Esophagus mucosa (tissue), 1 donor: Measurements from ENCODE around the gene ZDHHC21. TPM values are rescaled to one million over a fixed set of nuclear protein-coding genes. Genes with fewer than 3 reads are reported as not detected.

Source experiments
- ATAC-seq: fragments of 200-7000 bp; cut with Tn5 transposase; one replicate; pipeline ENCODE4 v1.9.1; 2020
- total RNA-seq: library from RNA; stranded (reverse); gene quantifications from one replicate; pipeline ENCODE4 v1.2.4, GENCODE V29; 2023
- donor health status: DM: yes; HTN: yes; CAD: no.

Gene ZDHHC21, protein sequence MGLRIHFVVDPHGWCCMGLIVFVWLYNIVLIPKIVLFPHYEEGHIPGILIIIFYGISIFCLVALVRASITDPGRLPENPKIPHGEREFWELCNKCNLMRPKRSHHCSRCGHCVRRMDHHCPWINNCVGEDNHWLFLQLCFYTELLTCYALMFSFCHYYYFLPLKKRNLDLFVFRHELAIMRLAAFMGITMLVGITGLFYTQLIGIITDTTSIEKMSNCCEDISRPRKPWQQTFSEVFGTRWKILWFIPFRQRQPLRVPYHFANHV
- total RNA-seq: 14.5 TPM

GRCh38 chr9:14693251-14693861 is at the start of gene ZDHHC21:
TSS of gene ZDHHC21 (minus strand) at chr9:14693432. CDS start at chr9:14674340, 19,092 bp downstream.
- peak; percentile 93 for ATAC-seq

- ATAC-seq: no peak
These were observed 48.1 kb upstream of the ZDHHC21 start for GRCh38 chr9:14741369-14741768.

GRCh38 chr9:14733133-14733532 is 39.9 kb upstream of the ZDHHC21 start:
- ATAC-seq: no peak

- ATAC-seq: no peak
These were observed 38.2 kb upstream of the ZDHHC21 start for GRCh38 chr9:14731294-14731981.

DNA sequence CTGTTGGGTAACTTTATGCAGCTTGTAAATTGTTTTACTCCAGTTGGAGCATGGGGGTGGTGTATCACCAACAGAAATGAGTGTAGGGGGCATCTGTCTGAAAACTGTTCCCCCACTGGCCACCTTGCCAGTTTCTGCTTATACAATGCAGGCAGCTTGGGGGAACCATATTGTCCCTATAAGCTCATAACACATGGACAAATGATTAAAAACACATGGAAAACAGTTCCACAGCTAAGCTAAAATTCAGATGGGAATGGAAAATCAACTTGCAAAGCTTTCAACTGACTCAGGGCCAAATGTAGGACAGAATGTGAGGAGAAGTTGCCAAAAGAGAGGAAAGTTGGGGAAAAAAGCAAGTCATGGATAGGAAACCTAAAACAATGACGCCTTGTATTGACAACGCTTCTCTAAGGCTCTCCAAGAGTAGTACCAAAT is 37.2 kb upstream of the ZDHHC21 start:
- ATAC-seq: no peak

- ATAC-seq: no peak
These were observed 30.1 kb upstream of the ZDHHC21 start for GRCh38 chr9:14723301-14723700.

GRCh38 chr9:14722391-14723035 is 29.3 kb upstream of the ZDHHC21 start, which contains the start of gene CER1:
TSS of gene CER1 (minus strand) at chr9:14722733. CDS start at chr9:14722672, 61 bp downstream.
- no peak for ATAC-seq

DNA sequence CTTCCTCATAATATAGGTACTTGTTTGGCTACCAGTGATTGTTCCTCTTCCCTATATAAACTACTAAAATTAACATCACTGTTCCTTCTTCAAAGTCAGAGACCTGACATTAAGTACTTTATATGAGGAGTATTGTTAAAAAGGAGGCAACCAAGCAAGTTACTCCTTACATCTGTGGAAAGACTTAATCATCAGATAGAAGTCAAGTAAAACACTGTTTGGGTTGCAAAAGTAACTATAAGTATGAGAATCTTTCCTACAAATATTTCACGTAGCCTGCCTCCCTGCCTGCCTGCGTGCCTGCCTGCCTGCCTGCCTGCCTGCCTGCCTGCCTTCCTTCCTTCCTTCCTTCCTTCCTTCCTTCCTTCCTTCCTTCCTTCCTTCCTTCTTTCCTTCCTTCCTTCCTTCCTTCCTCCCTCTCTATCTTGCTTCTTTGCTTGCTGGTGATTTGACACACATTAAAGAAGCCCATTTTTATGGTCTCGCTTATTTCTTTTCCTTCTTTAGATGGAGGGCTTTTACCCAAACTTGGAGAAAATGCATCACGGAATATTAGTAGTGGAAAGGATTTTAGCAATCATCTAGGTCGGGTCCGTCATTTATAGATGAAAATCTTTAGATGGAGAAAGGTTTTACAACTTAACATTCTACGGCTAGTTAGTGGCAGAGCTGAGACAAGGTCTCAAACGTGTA is 26.1 kb upstream of the ZDHHC21 start:
- no peak for ATAC-seq

DNA sequence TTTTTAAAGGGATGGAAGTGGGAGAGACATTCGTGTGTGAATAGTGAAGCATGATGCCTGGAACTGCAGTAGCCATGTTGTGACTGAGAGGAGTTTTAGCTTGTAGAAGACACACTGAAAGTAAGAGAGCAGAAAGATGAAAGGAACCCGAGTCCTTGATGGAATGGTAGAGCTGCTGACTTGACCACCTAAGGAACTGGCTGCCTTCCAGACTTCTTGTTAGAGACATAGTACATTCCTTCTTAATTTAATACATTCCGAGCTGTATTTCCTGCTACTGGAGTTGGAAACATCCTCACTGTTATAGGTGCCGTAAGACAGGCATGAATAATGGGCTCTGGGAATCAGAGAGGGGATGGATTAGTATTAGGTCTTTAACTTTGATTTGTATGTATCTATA is 21.9 kb upstream of the ZDHHC21 start:
- ATAC-seq: no peak

GRCh38 chr9:14713187-14713767 is 20.0 kb upstream of the ZDHHC21 start:
- peak; percentile 98 for ATAC-seq

DNA sequence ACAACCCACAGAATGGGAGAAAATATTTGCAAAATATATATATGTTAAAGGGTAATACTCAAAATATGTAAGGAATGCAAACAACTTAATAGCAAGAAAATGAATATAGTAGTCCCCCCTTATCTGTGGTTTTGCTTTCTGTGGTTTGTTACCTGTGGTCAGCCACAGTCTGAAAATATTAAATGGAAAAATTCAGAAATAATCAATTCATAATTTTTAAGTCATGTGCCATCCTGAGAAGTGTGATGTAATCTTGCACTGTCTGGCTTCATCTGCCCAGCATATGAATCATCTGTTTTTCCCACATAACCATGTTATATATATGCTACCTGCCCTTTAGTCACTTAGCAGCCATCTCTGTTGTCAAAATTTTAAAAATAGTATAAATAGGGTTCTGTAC is 17.6 kb upstream of the ZDHHC21 start:
- peak; percentile 69 for ATAC-seq

DNA sequence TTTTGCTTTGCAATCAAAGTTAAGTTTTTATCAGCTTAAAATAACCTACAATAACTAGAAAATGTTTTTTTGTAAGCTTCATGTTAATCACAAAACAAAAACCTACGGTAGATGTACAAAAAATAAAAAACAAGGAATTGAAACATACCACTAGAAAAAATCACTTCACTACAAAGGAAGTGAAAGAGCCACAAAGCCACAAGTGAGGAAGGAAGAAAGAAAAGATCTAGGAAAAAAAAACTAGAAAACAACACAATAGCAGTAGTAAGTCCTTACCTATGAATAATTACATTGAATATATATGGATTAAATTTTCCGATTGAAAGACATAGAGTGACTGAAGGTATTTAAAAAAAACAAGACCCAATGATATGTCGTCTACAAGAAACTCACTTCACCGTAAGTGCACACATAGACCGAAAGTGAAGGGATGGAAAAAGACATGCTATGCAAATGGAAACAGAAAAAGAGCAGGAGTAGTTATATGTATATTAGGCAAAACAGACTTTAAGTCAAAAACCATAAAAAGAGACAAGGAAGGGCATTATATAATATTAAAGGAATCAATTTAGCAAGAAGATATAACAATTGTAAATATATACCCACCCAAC is 13.4 kb upstream of the ZDHHC21 start:
- no peak for ATAC-seq

GRCh38 chr9:14705079-14705478 is 11.8 kb upstream of the ZDHHC21 start:
- ATAC-seq: no peak

- ATAC-seq: no peak
These were observed 11.0 kb upstream of the ZDHHC21 start for GRCh38 chr9:14704281-14704680.

DNA sequence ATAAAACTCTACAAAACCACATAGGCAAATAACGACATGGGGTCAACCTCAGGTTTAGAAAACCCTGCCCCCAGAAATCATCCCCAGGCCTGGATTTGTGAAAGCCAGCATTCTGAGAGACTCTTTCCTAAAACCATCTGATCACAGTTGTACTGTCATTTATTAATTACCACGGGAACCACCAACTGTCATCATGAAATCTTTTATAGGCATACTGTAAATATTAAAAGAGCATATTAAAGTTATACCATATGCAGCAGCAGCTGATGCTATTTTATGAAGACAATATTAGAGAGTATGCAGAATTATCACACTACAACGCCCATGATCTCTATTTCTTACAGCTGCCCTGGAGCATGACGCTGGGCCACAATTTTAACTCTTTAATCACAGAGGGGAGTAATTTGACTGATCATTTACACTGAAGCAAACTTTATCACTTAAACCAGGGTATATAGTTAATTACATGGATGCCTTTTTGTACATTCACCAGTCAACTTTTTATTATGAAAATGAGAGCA is 9.0 kb upstream of the ZDHHC21 start:
- no peak for ATAC-seq

DNA sequence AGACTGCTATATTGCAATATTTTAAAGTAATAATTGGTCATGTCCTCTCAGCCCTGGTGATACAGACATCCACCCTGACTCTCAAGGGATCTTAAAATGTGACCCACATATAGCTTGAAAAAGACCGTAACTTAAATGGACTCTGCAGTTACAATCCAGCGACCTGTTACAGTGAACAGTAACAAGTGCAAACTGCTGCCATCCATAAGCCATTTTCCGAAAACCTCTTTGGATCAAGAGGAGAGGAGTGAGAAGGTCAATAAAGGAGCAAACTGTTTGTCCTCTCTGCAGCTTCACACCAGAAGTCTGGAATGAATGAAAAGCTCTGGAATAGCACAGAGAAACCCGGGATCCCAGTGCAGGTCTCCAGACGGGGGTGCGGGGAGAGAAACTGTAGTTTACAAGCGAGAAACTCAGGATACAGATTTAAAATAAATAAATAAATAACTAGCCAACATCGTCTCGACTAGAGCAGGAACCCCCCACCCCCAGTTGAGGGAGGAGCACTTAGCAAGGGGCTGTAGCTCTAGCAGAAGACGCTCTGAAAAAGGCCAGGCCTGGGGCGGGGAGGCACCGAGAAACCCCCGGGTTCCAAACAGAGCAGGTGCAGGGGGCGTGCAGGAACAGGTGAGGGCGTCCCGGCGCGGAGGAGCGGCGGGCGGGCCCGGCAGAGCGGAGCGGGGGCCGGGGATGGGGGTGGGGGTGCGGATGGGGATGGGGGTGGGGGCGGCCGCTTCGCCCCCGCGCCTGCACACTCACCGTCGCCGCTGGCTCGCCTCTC is 572 bp downstream of the ZDHHC21 start:
- ATAC-seq: peak; percentile 43

- ATAC-seq: peak; percentile 46
These were observed 2.1 kb downstream of the ZDHHC21 start for GRCh38 chr9:14690948-14691730.

DNA sequence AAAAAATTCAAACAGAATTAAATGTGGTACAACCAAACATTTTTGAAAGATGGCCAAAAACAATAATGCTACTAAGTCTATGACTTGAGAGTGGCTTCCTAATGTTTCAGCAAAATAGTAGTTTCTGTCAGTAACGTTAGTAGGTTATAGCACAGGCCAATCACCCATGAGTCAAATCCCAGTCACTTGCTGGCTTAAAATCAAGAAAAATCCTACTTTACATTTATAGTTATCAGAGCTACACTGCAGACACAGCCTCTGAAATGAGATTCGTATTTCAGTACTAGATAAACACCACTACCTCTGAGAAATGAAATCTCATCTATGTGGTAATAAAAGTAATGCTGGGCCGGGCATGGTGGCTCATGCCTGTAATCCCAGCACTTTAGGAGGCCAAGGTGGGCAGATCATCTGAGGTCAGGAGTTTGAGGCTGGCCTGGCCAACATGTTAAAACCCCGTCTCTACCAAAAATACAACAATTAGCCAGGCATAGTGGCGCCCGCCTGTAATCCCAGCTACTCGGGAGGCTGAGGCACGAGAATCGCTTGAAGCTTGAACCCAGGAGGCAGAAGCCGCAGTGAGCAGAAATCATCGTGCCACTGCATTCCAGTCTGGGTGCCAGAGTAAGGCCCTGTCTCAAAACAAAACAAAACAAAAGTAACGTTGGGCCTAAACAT is 6.1 kb downstream of the ZDHHC21 start:
- ATAC-seq: no peak

DNA sequence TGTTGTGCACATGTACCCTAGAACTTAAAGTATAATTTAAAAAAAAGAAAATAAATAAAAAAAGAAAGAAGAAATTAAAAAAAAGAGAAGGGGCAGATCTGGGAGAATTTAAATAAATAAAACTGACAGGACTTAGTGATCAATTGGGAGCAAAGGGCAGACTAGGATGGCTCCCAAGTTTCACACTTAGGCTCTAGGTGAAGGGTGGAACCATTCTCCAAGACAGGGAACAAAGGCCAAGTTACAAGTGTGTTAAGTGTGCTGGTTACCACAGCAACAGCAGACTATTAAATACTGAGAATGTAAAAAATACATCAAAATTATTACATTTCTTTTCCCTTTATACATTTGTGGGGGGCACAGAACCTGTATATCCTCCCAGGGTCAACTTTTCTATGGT is 7.1 kb downstream of the ZDHHC21 start:
- no peak for ATAC-seq
